NCI-H446 (cell line): Measurements from ENCODE around the gene ARID1B.

Experiments used
- DNase-seq, 2 experiments: peaks; one replicate each; lab custom pipeline; 2025; lab: John Stamatoyannopoulos, UW

Gene ARID1B

DNA sequence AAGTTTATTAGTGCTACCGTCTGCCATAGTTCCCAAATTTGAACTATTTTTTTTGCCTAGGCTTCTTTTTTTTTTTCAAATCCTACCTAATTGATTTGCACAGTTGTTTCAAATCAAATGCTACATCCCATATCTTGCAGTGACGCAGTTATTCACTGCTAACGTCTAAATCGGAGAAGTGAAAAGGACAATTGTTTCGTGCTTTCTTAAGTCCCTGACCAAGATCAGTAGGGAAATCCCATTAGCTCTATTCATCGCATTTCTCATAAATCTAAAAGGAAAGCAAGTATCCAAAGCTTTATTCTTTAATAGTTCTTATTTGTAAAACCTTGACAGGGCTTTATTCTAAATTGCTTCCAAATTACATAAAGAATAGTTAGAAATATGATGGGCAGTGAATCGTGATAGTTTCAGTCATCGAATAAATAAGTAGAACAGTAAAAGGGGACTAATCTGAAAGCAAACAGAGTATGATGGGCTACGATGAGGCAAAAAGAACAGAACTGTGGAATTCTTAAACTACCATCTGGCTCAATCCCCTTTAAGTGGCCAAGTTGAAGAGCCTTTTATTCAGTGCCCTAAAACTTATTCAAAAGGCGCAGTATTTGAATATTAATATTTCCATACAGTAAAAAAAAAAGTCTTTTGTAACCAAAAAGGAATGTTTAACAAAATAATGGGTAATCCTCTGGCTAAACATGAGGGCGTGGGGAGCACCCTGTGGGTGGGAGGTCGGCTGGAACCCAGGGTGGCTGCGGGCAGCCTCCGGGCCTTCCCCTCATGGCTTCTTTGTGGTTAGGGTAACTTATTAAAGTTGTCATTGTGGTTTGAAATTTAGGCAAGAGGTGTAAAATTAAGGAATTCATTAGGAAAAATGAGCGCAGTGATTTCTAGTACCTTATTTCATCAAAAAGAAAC, 3.0 kb upstream of the ARID1B start:
- no peak for DNase-seq

DNA sequence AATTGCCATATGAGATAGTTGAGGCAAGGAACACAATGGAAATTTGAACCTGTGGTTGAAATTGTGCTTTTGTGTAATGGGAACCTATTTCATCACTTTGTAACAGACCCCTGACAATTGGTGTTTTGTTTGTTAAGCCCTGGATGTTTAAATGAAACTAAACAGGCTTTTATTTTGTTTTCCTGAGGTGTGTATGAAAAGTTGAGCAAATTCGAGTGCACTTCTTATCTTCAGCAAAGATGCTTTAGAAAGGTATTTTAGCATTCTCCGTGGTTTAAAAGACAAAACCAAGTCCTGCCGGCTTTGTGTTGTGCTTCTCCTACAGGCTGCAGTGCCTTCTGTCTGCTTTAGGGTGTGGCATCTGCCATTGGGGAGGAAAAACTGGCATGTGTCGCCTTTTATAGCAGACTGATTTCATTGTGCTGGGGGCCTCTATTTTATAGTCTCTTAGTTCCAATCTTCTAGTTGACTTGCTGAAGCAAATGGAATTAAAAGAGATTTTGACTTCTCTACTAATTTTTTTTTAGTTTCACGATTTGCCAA, 2.2 kb upstream of the ARID1B start:
- DNase-seq, result peak; percentile 40 to 54

GRCh38 chr6:156775717-156776116, 1.5 kb upstream of the ARID1B start:
- peak in 1 of 2 experiments; percentile 40 for DNase-seq

GRCh38 chr6:156776470-156776839, 723 bp upstream of the ARID1B start:
- peak; percentile 21 to 68 for DNase-seq

GRCh38 chr6:156777577-156778453, 637 bp downstream of the ARID1B start:
- peak; percentile 7 to 40 for DNase-seq

GRCh38 chr6:156778454-156779205, 1.5 kb downstream of the ARID1B start:
- peak; percentile 3 to 51 for DNase-seq

DNA sequence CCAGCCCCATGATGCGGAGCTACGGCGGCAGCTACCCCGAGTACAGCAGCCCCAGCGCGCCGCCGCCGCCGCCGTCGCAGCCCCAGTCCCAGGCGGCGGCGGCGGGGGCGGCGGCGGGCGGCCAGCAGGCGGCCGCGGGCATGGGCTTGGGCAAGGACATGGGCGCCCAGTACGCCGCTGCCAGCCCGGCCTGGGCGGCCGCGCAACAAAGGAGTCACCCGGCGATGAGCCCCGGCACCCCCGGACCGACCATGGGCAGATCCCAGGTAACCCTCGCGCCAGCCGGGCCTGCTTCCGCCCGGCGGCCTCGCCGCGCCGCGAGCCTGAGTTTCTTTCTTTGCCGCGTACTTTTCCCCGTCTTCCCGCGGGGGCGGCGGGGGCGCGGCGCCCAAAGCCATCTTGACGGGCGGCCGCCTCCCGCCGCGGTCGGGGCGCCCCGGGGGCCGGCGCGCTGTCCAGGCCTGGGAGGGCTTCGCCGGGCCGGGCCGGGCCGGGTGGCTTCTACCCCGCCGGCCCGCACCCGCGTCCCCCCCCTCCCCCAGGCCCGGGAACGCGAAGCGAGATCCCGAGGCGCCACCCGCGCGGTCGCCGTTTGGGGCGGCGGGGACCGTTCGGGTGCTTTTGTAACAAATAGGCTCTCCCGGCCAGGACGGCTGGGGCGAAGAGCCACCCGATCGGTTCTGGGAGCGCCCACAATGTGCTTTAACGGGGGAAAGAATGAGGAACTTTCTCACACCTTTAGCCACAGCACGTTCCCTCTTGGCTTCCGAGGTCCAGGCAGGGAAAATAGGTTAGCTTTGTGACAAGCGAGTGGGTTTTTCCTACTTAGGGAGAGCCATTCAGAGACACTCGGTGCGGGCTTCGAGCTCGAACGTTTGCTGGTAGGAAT, 2.3 kb downstream of the ARID1B start:
- peak; percentile 10 to 25 for DNase-seq

GRCh38 chr6:156780102-156780641, 3.0 kb downstream of the ARID1B start:
- peak; percentile 28 to 76 for DNase-seq

DNA sequence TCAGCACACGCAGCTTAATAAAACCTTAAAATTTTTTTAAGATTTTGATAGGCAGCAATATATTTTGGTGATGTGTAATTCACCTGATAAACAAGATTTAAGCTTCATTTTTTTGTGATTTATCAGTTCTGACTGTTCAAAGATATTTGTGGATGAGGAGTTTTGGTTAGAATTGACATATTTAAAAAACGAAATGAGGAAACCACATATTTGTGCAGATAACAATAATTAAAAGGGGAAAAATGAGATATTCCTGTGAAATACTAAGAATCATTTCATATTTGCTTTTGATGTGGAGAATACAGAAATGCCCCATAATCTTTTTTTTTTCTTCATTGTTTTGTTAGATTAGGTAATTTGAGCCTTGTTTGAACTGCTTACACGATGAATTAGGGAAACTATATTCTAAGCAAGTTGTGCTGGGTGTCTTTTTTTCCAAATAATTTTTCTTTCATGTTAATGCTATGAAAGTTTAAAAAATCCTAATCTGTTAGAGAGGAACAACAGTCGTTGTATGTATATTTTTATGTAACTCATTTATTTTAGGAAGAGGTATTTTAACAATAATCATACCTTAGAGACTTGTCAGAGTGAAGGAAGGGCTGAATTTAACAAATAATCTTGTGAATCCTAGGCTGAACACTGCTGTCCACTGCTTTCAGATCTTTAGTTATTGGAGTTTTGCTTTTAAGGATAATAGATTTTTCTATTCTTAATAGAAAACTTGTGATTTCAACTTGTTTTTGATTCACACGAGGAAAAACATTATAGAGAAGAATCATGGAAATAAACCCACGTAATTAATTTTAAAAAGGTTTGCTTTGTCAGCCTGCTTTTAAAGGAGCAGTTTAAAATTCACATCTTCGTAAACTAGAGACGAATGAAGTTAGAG, 4.0 kb downstream of the ARID1B start:
- no peak for DNase-seq

- DNase-seq, result no peak
Observed at GRCh38 chr6:156781861-156782631, 4.9 kb downstream of the ARID1B start.

GRCh38 chr6:156782691-156783320, 5.6 kb downstream of the ARID1B start:
- DNase-seq, result no peak

DNA sequence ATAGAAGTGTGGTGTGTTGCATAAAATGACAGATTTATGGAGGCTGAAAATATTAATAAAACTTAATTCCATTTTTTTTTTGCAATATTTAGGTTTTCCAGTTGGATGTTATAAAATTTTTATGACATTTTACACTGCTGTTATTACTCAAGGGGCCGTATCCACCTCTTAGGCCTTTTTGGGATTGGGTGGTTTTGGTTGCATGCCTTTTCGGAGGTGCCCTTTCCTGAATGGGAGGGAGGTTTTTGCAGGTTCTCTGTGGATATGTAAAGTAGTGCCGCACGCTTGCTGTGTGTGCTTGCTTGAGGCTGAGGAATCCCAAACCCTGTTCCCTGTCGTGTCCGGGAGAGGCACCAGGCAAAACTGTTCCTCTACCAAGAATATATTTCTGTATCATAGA, 6.8 kb downstream of the ARID1B start:
- no peak for DNase-seq

- DNase-seq, result no peak
Observed at GRCh38 chr6:156786652-156787051, 9.5 kb downstream of the ARID1B start.

DNA sequence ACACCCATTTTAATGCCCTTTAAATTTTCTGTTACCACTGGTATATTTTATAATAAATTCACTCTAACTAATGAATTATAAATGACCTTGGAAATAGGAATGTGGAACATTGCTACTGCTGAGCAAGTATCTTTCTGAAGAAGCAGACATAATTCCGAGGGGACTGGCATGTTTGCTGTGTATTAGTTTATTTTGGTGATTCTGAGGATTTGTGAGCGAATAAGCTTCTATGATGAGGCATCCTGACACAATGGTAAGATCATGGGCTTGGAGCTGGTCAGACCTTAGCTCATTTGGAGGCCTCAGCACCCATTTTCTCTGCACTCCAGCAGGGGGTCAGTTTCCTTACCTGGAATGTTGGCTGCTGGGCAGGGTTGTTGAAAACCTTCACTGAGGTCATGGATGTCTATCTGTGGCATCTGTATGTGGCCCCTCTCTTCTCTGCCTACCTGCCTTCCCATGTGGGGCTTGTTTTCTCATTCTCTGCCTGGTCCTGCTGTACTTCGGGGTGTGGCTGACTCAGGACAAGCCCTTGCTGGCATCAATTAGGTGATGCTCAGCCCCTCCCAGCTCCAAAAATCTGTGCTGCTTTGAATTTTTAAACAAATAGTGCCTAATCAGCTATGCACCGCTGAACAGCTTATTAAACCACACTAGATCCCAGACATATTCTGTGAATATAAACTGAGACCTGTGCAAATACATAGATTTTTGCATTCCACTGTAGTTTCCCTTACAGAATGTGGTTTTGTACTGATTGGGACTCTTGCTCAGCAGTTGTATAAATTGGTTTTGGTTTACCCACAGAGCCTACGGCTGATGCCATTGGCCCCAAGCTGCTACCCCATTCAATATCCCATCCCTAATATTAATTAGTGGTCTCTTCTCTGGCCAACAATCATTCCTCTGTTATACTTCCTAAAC, 10.7 kb downstream of the ARID1B start:
- no peak for DNase-seq

DNA sequence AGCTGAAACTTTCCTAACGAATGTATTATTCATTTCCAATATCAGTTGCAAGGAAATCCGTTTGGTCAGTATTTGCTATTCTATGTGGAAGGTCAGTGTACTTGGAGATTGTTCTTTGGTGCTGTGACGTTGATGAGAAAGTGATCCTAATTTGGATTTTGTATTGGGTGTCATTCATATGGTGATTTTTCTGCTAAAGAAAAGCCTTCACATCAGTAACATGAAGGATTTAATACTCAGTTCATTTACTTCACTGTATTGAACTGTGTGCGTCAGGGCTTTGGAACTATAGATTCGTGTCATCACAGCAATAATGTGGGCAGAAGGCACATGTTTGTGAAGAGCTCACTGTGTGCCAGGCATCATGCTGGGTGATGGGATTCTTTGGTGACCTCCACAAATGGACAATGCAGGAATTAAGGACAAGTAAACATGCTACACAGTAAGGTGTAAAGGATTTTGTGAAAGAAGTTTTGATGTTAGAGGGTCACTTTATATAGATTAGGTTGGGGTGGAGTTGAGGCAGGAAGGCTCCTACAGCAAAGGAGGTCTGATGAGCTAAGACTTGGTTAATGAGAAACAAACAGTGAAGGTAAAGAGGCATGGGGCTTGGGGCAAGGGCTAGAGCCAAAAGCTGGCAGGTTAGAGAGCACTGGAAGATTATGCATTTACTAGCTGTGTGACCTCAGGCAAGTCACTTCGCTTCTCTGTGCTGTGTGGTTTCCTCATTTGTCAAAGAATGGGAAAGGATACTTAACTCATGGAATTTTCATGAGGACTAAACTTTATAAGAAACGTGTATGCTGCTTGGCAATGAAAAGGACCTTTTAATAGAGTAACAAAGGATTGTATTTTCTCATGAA, 12.1 kb downstream of the ARID1B start:
- no peak for DNase-seq

- DNase-seq, result no peak
Observed at GRCh38 chr6:156790711-156791319, 13.6 kb downstream of the ARID1B start.
